C4-2B (cell line): ENCODE measurements around the gene C5orf24.
A peak's percentile ranks its signal among the peaks of the same experiment; 100 is the strongest.
"Not testable (repeated sequence)": the region's sequence is repeated elsewhere in the genome, so short reads cannot be mapped to it uniquely, and the experiment has no call there.

Source experiments
- H3K27ac ChIP-seq: fragments of 450-650 bp; 2 replicates; pipeline ENCODE4 v1.5.1; 2017
- CTCF ChIP-seq: fragments of 450-650 bp; conservative IDR thresholded peaks from 2 replicates; pipeline ENCODE4 v1.5.1; 2017; ENCODE audit warnings: mild to moderate bottlenecking
- ZFX ChIP-seq: fragments of 450-650 bp; IDR thresholded peaks from 2 replicates; pipeline ENCODE4 v1.6.1; 2017

C5orf24 gene

GRCh38 chr5:134819407-134819963 is 26.3 kb upstream of the C5orf24 start:
- TF ChIP-seq ZFX (no peak), CTCF (no peak)
- peak overlapping the region; percentile 42; the same call in 1 of the 2 replicates for H3K27ac ChIP-seq

GRCh38 chr5:134821841-134822240 is 23.9 kb upstream of the C5orf24 start:
- no peak for TF ChIP-seq CTCF
- TF ChIP-seq ZFX, result no peak
- no peak overlapping the region for H3K27ac ChIP-seq

- TF ChIP-seq CTCF, result no peak
- no peak for TF ChIP-seq ZFX
These were observed 21.1 kb upstream of the C5orf24 start for GRCh38 chr5:134824681-134825080.

GRCh38 chr5:134825212-134825611 is 20.6 kb upstream of the C5orf24 start:
- no peak overlapping the region for H3K27ac ChIP-seq
- TF ChIP-seq ZFX (no peak), CTCF (no peak)

More at GRCh38 chr5:134824681-134825080, 21.1 kb upstream of the C5orf24 start:
- H3K27ac ChIP-seq, result no peak overlapping the region

GRCh38 chr5:134833340-134834032 is 12.3 kb upstream of the C5orf24 start:
- TF ChIP-seq CTCF (no peak), ZFX (no peak)
- H3K27ac ChIP-seq, result no peak overlapping the region

GRCh38 chr5:134835623-134836022 is 10.1 kb upstream of the C5orf24 start:
- TF ChIP-seq CTCF (no peak), ZFX (no peak)

GRCh38 chr5:134837530-134838181 is 8.1 kb upstream of the C5orf24 start:
- H3K27ac ChIP-seq, result no peak overlapping the region
- TF ChIP-seq ZFX, result no peak
- no peak for TF ChIP-seq CTCF

More at GRCh38 chr5:134835623-134836022, 10.1 kb upstream of the C5orf24 start:
- H3K27ac ChIP-seq, result no peak overlapping the region

GRCh38 chr5:134838361-134838760 is 7.4 kb upstream of the C5orf24 start:
- not testable (repeated sequence) for H3K27ac ChIP-seq
